H1 (cell line): Measurements from ENCODE around the gene PTRH1. TPM values are rescaled to one million over a fixed set of nuclear protein-coding genes. Genes with fewer than 3 reads are reported as not detected.
A peak's percentile ranks its signal among the peaks of the same experiment; 100 is the strongest.

Experiments used
- CTCF ChIA-PET: fragments of 300-600 bp; sonication (Branson Sonifier 250); formaldehyde crosslinking; loops from one replicate; lab custom pipeline; 2021; ENCODE audit not compliant: partially characterized antibody; lab: Charles Lee
- POLR2A ChIA-PET: fragments of 300-600 bp; sonication (Branson Sonifier 250); formaldehyde crosslinking; loops from one replicate; lab custom pipeline; 2021; ENCODE audit warnings: inconsistent platforms; ENCODE audit not compliant: partially characterized antibody; lab: Charles Lee
- DNase-seq, 2 experiments: peaks; one replicate each; pipeline versions ENCODE4 v3.0.0 to v3.0.0-alpha.2; 2010 to 2022; ENCODE audit warnings: low spot score in 2 of 2, low read depth in 1 of 2, mixed read lengths in 1 of 2
- FAIRE-seq: peaks from 2 replicates; lab custom pipeline; 2011; peaks lifted over from hg19 to GRCh38; lab: Jason Lieb, UNC
- H2AFZ ChIP-seq: 2 replicates; pipeline ENCODE4 v1.8.1; 2012; ENCODE audit warnings: low read length, inconsistent platforms
- H2AK5ac ChIP-seq: 2 replicates; pipeline ENCODE4 v1.6.1; 2013; ENCODE audit warnings: low read depth, low read length
- H2BK120ac ChIP-seq: replicated peaks from 2 replicates; pipeline ENCODE3; 2013; ENCODE audit warnings: low read depth, low read length, inconsistent platforms
- H2BK12ac ChIP-seq: 2 replicates; pipeline ENCODE4 v1.6.1; 2013; ENCODE audit warnings: low read depth, low read length
- H2BK15ac ChIP-seq: 2 replicates; pipeline ENCODE4 v1.6.1; 2013; ENCODE audit warnings: low read length
- H2BK20ac ChIP-seq: 2 replicates; pipeline ENCODE4 v1.6.1; 2013; ENCODE audit warnings: low read length
- H2BK5ac ChIP-seq: 2 replicates; pipeline ENCODE4 v1.6.1; 2013; ENCODE audit warnings: low read depth, low read length
- H3K14ac ChIP-seq: 2 replicates; pipeline ENCODE4 v1.6.1; 2013; ENCODE audit warnings: inconsistent platforms; ENCODE audit not compliant: insufficient read length
- H3K18ac ChIP-seq: 2 replicates; pipeline ENCODE4 v1.6.1; 2013; ENCODE audit warnings: low read length; ENCODE audit errors: extremely low read depth
- H3K23ac ChIP-seq: 2 replicates; pipeline ENCODE4 v1.6.1; 2013; ENCODE audit warnings: inconsistent platforms; ENCODE audit not compliant: insufficient read length
- H3K23me2 ChIP-seq: 2 replicates; pipeline ENCODE4 v1.6.1; 2013; ENCODE audit warnings: low read depth, low read length
- H3K27ac ChIP-seq: 2 replicates; pipeline ENCODE4 v1.6.1; 2011; ENCODE audit warnings: low read depth, low read length, inconsistent platforms
- H3K27me3 ChIP-seq, 4 experiments: replicated peaks in 1 of 4; 1 replicate in 1 of 4; 2 replicates in 3 of 4; pipeline versions ENCODE4 v1.6.1 to v1.8.1; 2011 to 2013; ENCODE audit warnings: low read length in 3 of 4, mild to moderate bottlenecking in 3 of 4, inconsistent platforms in 2 of 4, mixed read lengths in 2 of 4, moderate library complexity in 1 of 4; ENCODE audit not compliant: control insufficient read depth in 3 of 4, insufficient read depth in 3 of 4; ENCODE audit errors: extremely low read depth in 1 of 4
- H3K36me3 ChIP-seq, 4 experiments: 2 replicates each; pipeline versions ENCODE4 v1.6.1 to v1.8.1; 2011 to 2013; ENCODE audit warnings: mild to moderate bottlenecking in 4 of 4, low read length in 3 of 4, moderate library complexity in 2 of 4, control low read depth in 1 of 4, inconsistent platforms in 1 of 4; ENCODE audit not compliant: insufficient read depth in 4 of 4, control insufficient read depth in 2 of 4
- H3K4ac ChIP-seq: replicated peaks from 2 replicates; pipeline ENCODE3; 2013; ENCODE audit warnings: low read length, low read depth, mixed read lengths, inconsistent platforms; ENCODE audit not compliant: insufficient read length
- H3K4me1 ChIP-seq, 4 experiments: replicated peaks in 1 of 4; 1 replicate in 1 of 4; 2 replicates in 3 of 4; pipeline versions ENCODE4 v1.6.1 to v1.8.1; 2011 to 2013; ENCODE audit warnings: low read length in 3 of 4, inconsistent platforms in 2 of 4, mixed read lengths in 1 of 4; ENCODE audit not compliant: insufficient read depth in 4 of 4, control insufficient read depth in 3 of 4
- H3K4me2 ChIP-seq, 2 experiments: 2 replicates each; pipeline versions ENCODE4 v1.6.1 to v1.8.1; 2011 to 2013; ENCODE audit warnings: low read depth in 2 of 2, low read length in 2 of 2, control low read depth in 1 of 2, inconsistent platforms in 1 of 2, mild to moderate bottlenecking in 1 of 2; ENCODE audit not compliant: insufficient read depth in 1 of 2
- H3K4me3 ChIP-seq, 4 experiments: fragments of 200-600, 300-600 bp in 1 of 4; sonication (generic), shearing (Covaris generic), sonication (Bioruptor Twin) in 1 of 4; 2 replicates each; pipeline versions ENCODE4 v1.5.1 to v1.8.1; 2011 to 2016; ENCODE audit warnings: low read length in 4 of 4, low read depth in 3 of 4, control low read depth in 2 of 4, inconsistent platforms in 2 of 4, mild to moderate bottlenecking in 2 of 4, mixed read lengths in 1 of 4, moderate library complexity in 1 of 4; ENCODE audit not compliant: insufficient read depth in 2 of 4; ENCODE audit errors: extremely low read depth in 1 of 4
- H3K56ac ChIP-seq: replicated peaks from 2 replicates; pipeline ENCODE3; 2013; ENCODE audit warnings: low read depth, mild to moderate bottlenecking, mixed read lengths, low read length, inconsistent platforms; ENCODE audit not compliant: insufficient read length
- H3K79me1 ChIP-seq: 2 replicates; pipeline ENCODE4 v1.6.1; 2013; ENCODE audit warnings: low read depth, low read length, control low read depth
- H3K79me2 ChIP-seq, 2 experiments: 2 replicates each; pipeline versions ENCODE4 v1.6.1 to v1.8.1; 2012 to 2013; ENCODE audit warnings: low read length in 2 of 2, mild to moderate bottlenecking in 2 of 2, inconsistent platforms in 1 of 2; ENCODE audit not compliant: insufficient read depth in 2 of 2, control insufficient read depth in 1 of 2
- H3K9ac ChIP-seq, 4 experiments: replicated peaks in 1 of 4; 1 replicate in 1 of 4; 2 replicates in 3 of 4; pipeline versions ENCODE4 v1.6.1 to v1.8.1; 2011 to 2013; ENCODE audit warnings: low read depth in 3 of 4, low read length in 3 of 4, control low read depth in 2 of 4, mild to moderate bottlenecking in 2 of 4, moderate library complexity in 2 of 4, inconsistent platforms in 1 of 4; ENCODE audit errors: extremely low read depth in 1 of 4
- H3K9me3 ChIP-seq, 2 experiments: 2 replicates each; pipeline versions ENCODE4 v1.6.1 to v1.8.1; 2012 to 2013; ENCODE audit warnings: mild to moderate bottlenecking in 2 of 2, moderate library complexity in 2 of 2, control low read depth in 1 of 2, inconsistent platforms in 1 of 2, low read depth in 1 of 2, low read length in 1 of 2, mixed read lengths in 1 of 2; ENCODE audit not compliant: insufficient read depth in 2 of 2
- H4K20me1 ChIP-seq, 2 experiments: replicated peaks in 1 of 2; 2 replicates each; pipeline versions ENCODE3 to v1.8.1; 2011 to 2013; ENCODE audit warnings: inconsistent platforms in 2 of 2, low read length in 2 of 2, mild to moderate bottlenecking in 1 of 2; ENCODE audit not compliant: insufficient read depth in 2 of 2, control insufficient read depth in 1 of 2
- H4K5ac ChIP-seq: 2 replicates; pipeline ENCODE4 v1.6.1; 2013; ENCODE audit warnings: low read length, low read depth, mixed read lengths, inconsistent platforms; ENCODE audit not compliant: insufficient read length
- H4K8ac ChIP-seq: 2 replicates; pipeline ENCODE4 v1.8.0; 2013; ENCODE audit warnings: mild to moderate bottlenecking, moderate library complexity, low read length, inconsistent platforms; ENCODE audit not compliant: insufficient read depth; ENCODE audit errors: extremely low read depth
- H4K91ac ChIP-seq: replicated peaks from 2 replicates; pipeline ENCODE3; 2013; ENCODE audit warnings: low read length, mixed read lengths, inconsistent platforms; ENCODE audit not compliant: insufficient read length
- JUND ChIP-seq: IDR thresholded peaks from 2 replicates; pipeline ENCODE4 v1.6.1; 2011; ENCODE audit warnings: mild to moderate bottlenecking, improper control_type of control experiment, low read length
- MAX ChIP-seq: IDR thresholded peaks from 2 replicates; pipeline ENCODE4 v1.6.1; 2012; ENCODE audit warnings: inconsistent platforms
- SP2 ChIP-seq: IDR thresholded peaks from 2 replicates; pipeline ENCODE4 v1.6.1; 2012; ENCODE audit warnings: mild to moderate bottlenecking, low read length, inconsistent platforms
- TBP ChIP-seq: IDR thresholded peaks from 2 replicates; pipeline ENCODE4 v1.6.1; 2011; ENCODE audit warnings: low read depth, low read length, improper control_type of control experiment
- WGBS, 2 experiments: shearing (Covaris generic) in 1 of 2; methylation state at CpG; one replicate each; pipeline versions ENCODE4 v1.1.6 to v1.1.7; 2013 to 2015; ENCODE audit warnings: low lambda C conversion rate in 2 of 2, mixed read lengths in 2 of 2, inconsistent platforms in 1 of 2, low coverage in 1 of 2, missing lambda C conversion rate in 1 of 2; ENCODE audit not compliant: insufficient replicate concordance in 2 of 2, insufficient coverage in 1 of 2, insufficient read length in 1 of 2; ENCODE audit errors: extremely low coverage in 1 of 2, missing lambda C conversion rate in 1 of 2; 5-methylcytosine and 5-hydroxymethylcytosine counted together
- polyA plus RNA-seq, 7 experiments: library from polyadenylated mRNA; depleted of rRNA in 3 of 7; stranded (reverse) in 5 of 7; unstranded in 2 of 7; fragments of >200 nt in 5 of 7; fragments of 200-250 nt in 2 of 7; gene quantifications; 1 replicate in 5 of 7; 2 replicates in 1 of 7; 4 replicates in 1 of 7; pipeline versions ENCODE4 v1.2.1 to v1.2.3, GENCODE V29; 2011 to 2013; ENCODE audit warnings: missing spikeins in 2 of 7, mixed read lengths in 2 of 7
- total RNA-seq: library from RNA; stranded (reverse); fragmentation: NEBNext Ultra II Directional; extraction: Animal tissue kit (Norgen Biotek cat#: 25700); gene quantifications from 2 replicates; pipeline ENCODE4 v1.2.1, GENCODE V29; 2021

Gene PTRH1
- total and polyA plus RNA-seq, 2 of the 8 experiments (the other 6 are each of a cell fraction or from before 2014, with no cell fraction given): 11.1 to 19.8 TPM

GRCh38 chr9:127706836-127707241 lies 8.6 kb downstream of the PTRH1 start, which contains the start of gene CFAP157:
Gene CFAP157 (plus strand): TSS chr9:127706988. CDS start chr9:127707032, 44 bp downstream.
- no peaks in the 10 kb centered on the region for H3K9me3 ChIP-seq
- no peak within 1 kb of the TSS for H4K5ac ChIP-seq
- no peak within 1 kb of the TSS for H4K91ac ChIP-seq
- POLR2A ChIA-PET: interaction anchor here (0.6 to 2.5 kb wide), 4 partner anchors 8 to 103 kb away, joined by 3 to 17 read pairs (median 3); partner anchors contain the start of genes PTRH1 and TTC16
- no peaks in the 10 kb centered on the region for H3K79me2 ChIP-seq
- DNase-seq (peak in 1 of 2 experiments; percentile 68), FAIRE-seq (no peak)
- no peak within 1 kb of the TSS for H3K14ac ChIP-seq
- H3K9ac ChIP-seq: no peak within 1 kb of the TSS
- peak within 1 kb of the TSS; percentile 55 for H2BK12ac ChIP-seq
- H2BK5ac ChIP-seq: no peak within 1 kb of the TSS
- no peak within 1 kb of the TSS for H3K4me3 ChIP-seq
- peak within 1 kb of the TSS; percentile 38 for H4K8ac ChIP-seq
- no peak for TF ChIP-seq JUND
- 0 out of 2 replicates have a peak, but pooled peaks have one; percentile 13 for TF ChIP-seq MAX
- no peak for TF ChIP-seq TBP
- TF ChIP-seq SP2: no peak
- H3K4me1 ChIP-seq: peaks cover 0 to 20% (median 13%) of the 10 kb centered on the region in 4 experiments; a peak in 6 of 7 replicates
- no peak within 1 kb of the TSS for H3K23ac ChIP-seq
- H4K20me1 ChIP-seq: no peaks in the 10 kb centered on the region
- peak within 1 kb of the TSS; percentile 6; the same call in 1 of the 2 replicates for H3K27ac ChIP-seq
- H2BK20ac ChIP-seq: no peak within 1 kb of the TSS
- H3K36me3 ChIP-seq: no peaks in the 10 kb centered on the region
- CTCF ChIA-PET: interaction anchor here (0.5 to 2.8 kb wide), 13 partner anchors 9 to 217 kb away, joined by 3 to 10 read pairs (median 3); partner anchors contain the start of gene TOR2A
- WGBS, 2 experiments: 84% methylated on average over 11 of the region's 11 CpGs; no CpG with 5 or more reads in 1 of the 2 experiments
- no peak within 1 kb of the TSS for H2AK5ac ChIP-seq
- no peak within 1 kb of the TSS for H2BK120ac ChIP-seq
- H3K79me1 ChIP-seq: no peaks in the 10 kb centered on the region
- no peak within 1 kb of the TSS for H2AFZ ChIP-seq
- no peaks in the 10 kb centered on the region for H3K23me2 ChIP-seq
- no peak within 1 kb of the TSS for H3K56ac ChIP-seq
- H3K4ac ChIP-seq: peak within 1 kb of the TSS; percentile 44
- H2BK15ac ChIP-seq: no peak within 1 kb of the TSS; the same call in 1 of the 2 replicates
- peak within 1 kb of the TSS in 1 of 2 experiments; percentile 12; a peak in 2 of 4 replicates for H3K4me2 ChIP-seq
- no peaks in the 10 kb centered on the region; a peak in 2 of 7 replicates for H3K27me3 ChIP-seq
- H3K18ac ChIP-seq: no peak within 1 kb of the TSS; the same call in 1 of the 2 replicates
